ENCODE results near the gene TSC2. TPM values are rescaled to one million over a fixed set of nuclear protein-coding genes. Genes with fewer than 3 reads are reported as not detected.

TSC2 gene
- total and polyA plus RNA-seq, 2 of the 13 experiments (the other 11 are each of a cell fraction or from before 2014, with no cell fraction given), result 19.6 to 40.4 TPM

- peak; percentile 82; the same call in 1 of the 2 replicates for TF ChIP-seq HOXA3 (CRISPR knock-in tag; IDR thresholded peaks at IDR 0.05)
- no peak for TF ChIP-seq SMYD3 (CRISPR knock-in tag; IDR thresholded peaks at IDR 0.05)
- 0 out of 2 replicates have a peak, but pooled peaks have one; percentile 6 for TF ChIP-seq RAD21 (CRISPR knock-in tag; IDR thresholded peaks at IDR 0.05)
- TF ChIP-seq MLXIP (CRISPR knock-in tag; IDR thresholded peaks at IDR 0.05; ENCODE audit: borderline replicate concordance), result no peak
- TF ChIP-seq ATM (IDR thresholded peaks at IDR 0.05; ENCODE audit: borderline replicate concordance), result no peak
- no peak for TF ChIP-seq ZBTB1 (CRISPR knock-in tag; IDR thresholded peaks at IDR 0.05; ENCODE audit: borderline replicate concordance)
- no peak for TF ChIP-seq ZFP82 (CRISPR knock-in tag; IDR thresholded peaks at IDR 0.05; ENCODE audit: borderline replicate concordance)
- TF ChIP-seq ZNF598 (CRISPR knock-in tag; IDR thresholded peaks at IDR 0.05; ENCODE audit: borderline replicate concordance), result 0 out of 2 replicates have a peak, but pooled peaks have one; percentile 25
- TF ChIP-seq PRDM10 (CRISPR knock-in tag; IDR thresholded peaks at IDR 0.05; ENCODE audit: low read depth), result peak; percentile 52; the same call in 1 of the 2 replicates
- TF ChIP-seq PRDM15 (CRISPR knock-in tag; IDR thresholded peaks at IDR 0.05), result peak; percentile 92; the same call in 1 of the 2 replicates
- TF ChIP-seq DNMT3B (CRISPR knock-in tag; conservative IDR thresholded peaks at IDR 0.05), result 0 out of 2 replicates have a peak, but pooled peaks have one; percentile 58
- no peak; the same call in 1 of the 2 replicates for TF ChIP-seq NFYB (CRISPR knock-in tag; IDR thresholded peaks at IDR 0.05)
- 0 out of 2 replicates have a peak, but pooled peaks have one; percentile 51 for TF ChIP-seq CC2D1A (CRISPR knock-in tag; IDR thresholded peaks at IDR 0.05)
- TF ChIP-seq ZNF234 (CRISPR knock-in tag; conservative IDR thresholded peaks at IDR 0.05), result no peak
- no peak for TF ChIP-seq LRRFIP1 (CRISPR knock-in tag; conservative IDR thresholded peaks at IDR 0.05)
Measured at GRCh38 chr16:2035431-2036199, 12.2 kb upstream of the TSC2 start (continued).
